ENCODE measurements around the gene KIAA1217. TPM values are rescaled to one million over a fixed set of nuclear protein-coding genes. Genes with fewer than 3 reads are reported as not detected.

Gene KIAA1217, protein sequence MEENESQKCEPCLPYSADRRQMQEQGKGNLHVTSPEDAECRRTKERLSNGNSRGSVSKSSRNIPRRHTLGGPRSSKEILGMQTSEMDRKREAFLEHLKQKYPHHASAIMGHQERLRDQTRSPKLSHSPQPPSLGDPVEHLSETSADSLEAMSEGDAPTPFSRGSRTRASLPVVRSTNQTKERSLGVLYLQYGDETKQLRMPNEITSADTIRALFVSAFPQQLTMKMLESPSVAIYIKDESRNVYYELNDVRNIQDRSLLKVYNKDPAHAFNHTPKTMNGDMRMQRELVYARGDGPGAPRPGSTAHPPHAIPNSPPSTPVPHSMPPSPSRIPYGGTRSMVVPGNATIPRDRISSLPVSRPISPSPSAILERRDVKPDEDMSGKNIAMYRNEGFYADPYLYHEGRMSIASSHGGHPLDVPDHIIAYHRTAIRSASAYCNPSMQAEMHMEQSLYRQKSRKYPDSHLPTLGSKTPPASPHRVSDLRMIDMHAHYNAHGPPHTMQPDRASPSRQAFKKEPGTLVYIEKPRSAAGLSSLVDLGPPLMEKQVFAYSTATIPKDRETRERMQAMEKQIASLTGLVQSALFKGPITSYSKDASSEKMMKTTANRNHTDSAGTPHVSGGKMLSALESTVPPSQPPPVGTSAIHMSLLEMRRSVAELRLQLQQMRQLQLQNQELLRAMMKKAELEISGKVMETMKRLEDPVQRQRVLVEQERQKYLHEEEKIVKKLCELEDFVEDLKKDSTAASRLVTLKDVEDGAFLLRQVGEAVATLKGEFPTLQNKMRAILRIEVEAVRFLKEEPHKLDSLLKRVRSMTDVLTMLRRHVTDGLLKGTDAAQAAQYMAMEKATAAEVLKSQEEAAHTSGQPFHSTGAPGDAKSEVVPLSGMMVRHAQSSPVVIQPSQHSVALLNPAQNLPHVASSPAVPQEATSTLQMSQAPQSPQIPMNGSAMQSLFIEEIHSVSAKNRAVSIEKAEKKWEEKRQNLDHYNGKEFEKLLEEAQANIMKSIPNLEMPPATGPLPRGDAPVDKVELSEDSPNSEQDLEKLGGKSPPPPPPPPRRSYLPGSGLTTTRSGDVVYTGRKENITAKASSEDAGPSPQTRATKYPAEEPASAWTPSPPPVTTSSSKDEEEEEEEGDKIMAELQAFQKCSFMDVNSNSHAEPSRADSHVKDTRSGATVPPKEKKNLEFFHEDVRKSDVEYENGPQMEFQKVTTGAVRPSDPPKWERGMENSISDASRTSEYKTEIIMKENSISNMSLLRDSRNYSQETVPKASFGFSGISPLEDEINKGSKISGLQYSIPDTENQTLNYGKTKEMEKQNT (N-terminal part only)
- total RNA-seq (10 to 100 TPM; 27.9 to 49.5 (median 38.8) TPM), polyA plus RNA-seq (10 to 100 TPM in 1 of 2 donors, 1 to 10 TPM in 1; 6.9 to 31.7 TPM)
- long read RNA-seq, donor 1, partial matches to known transcripts, result 4 of 10 reads
- long read RNA-seq, donor 1, other reads (novel, unspliced or antisense), result 6 of 10 reads
- long read RNA-seq, donor 2, partial matches to known transcripts, result 10 of 17 reads
- long read RNA-seq, donor 2, other reads (novel, unspliced or antisense), result 7 of 17 reads
- long read RNA-seq, donor 3, partial matches to known transcripts, result 8 of 15 reads
- long read RNA-seq, donor 3, other reads (novel, unspliced or antisense), result 7 of 15 reads

DNA sequence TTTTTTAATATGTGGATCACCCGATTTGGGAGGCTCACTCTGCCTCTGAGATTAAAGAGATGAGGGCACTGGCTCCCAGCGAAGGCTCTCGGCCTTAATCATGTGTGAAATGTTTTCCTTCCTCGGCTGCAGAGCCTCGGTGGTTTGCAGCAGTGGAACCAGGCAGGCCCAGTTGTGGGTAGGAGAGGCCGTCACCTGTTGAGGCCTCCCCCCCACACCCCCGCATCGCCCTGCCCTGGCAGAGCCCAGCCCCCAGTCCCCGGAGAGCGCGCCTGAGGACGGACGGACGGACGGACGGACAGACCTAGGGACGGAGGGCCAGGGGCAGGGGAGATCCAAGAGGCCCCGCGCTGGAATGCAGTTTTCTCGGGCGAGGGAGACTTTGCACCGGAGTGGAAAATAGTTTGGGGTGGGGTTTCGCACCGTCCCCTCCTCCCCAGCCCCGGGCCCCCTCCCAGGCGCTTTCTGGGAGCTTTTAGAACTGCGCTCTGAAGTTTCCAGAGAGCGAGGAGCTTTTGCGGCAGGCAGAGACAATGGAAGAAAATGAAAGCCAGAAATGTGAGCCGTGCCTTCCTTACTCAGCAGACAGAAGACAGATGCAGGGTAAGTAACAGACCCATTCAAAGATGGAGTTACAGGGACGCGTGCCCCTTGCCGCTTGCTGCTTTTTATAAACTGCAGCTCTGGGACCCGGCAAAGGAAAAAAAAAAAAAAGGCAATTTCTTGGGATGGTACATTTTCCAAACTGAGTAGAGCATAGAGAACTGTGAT is at the start of gene KIAA1217:
TSS of gene KIAA1217 (plus strand) at position 478 of the 771 bp plus-strand sequence. CDS start at position 534, 56 bp downstream.
- intact Hi-C loops (cut with DNase I), result loop anchor here in 4 of 10 donors (5.0 to 10.0 kb wide), 4 partner anchors 148 to 306 kb away; no protein-coding TSS in a partner anchor
- peaks cover 5 to 75% (median 34%) of the 10 kb centered on the region in 9 donors for H3K4me1 ChIP-seq
- H3K27ac ChIP-seq, result peak within 1 kb of the TSS; percentile 77 to 96 (median 92)
- DNase-seq, result peak; percentile 49 to 61
- H3K36me3 ChIP-seq, result no peaks in the 10 kb centered on the region
- ATAC-seq, result peak; percentile 64 to 90 (median 74)
- peak within 1 kb of the TSS; percentile 37 to 74 (median 63) for H3K4me3 ChIP-seq
- WGBS, 2 donors, result 0 to 1% methylated on average over 34 of the region's 34 CpGs
- TF ChIP-seq, protein P1, sequence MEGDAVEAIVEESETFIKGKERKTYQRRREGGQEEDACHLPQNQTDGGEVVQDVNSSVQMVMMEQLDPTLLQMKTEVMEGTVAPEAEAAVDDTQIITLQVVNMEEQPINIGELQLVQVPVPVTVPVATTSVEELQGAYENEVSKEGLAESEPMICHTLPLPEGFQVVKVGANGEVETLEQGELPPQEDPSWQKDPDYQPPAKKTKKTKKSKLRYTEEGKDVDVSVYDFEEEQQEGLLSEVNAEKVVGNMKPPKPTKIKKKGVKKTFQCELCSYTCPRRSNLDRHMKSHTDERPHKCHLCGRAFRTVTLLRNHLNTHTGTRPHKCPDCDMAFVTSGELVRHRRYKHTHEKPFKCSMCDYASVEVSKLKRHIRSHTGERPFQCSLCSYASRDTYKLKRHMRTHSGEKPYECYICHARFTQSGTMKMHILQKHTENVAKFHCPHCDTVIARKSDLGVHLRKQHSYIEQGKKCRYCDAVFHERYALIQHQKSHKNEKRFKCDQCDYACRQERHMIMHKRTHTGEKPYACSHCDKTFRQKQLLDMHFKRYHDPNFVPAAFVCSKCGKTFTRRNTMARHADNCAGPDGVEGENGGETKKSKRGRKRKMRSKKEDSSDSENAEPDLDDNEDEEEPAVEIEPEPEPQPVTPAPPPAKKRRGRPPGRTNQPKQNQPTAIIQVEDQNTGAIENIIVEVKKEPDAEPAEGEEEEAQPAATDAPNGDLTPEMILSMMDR (IDR thresholded peaks at IDR 0.05), result no peak
- H3K9me3 ChIP-seq, result no peaks in the 10 kb centered on the region
- peaks cover 0 to 22% (median 0%) of the 10 kb centered on the region in 7 donors for H3K27me3 ChIP-seq

DNA sequence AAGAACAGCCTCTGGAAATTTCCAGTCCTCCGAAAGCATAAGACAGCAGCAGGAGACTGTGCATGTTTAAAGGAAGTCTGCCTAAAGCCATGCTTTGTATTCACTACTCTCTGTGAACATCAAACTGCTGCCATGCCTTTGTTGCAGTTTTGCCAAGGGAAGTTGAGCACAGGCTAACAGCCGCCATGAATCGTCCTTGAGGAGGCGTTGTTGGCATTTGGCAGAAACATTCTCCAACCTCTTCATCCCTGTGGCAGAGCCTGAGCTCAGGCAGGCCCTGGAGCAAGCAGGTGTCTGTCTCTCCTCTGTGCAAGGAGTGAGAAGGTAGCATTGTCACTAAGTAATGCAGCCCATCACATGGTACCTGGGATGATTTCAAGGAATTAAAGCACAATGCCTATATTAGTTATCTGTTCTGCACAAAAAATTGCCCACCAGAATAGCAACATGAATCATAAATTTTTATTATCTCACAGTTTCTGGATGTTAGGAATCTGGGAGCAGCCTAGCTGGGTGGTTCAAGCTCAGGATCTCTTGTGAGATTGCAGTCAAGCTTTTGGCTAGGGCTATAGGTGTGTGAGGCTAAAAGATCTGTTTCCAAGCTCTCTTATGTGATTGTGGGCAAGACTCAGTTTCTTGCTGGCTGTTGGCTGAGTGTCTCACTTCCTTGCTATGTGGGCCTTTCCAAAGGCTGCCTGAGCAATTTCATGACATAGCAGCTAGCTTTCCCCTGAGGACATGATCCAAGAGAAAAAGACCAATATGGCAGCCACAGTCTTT is 46.5 kb upstream of the KIAA1217 start:
- Histone ChIP-seq H3K27ac (no peak overlapping the region), H3K4me3 (no peak overlapping the region), H3K36me3 (no peaks in the 10 kb centered on the region), H3K4me1 (peaks cover 0 to 42% (median 10%) of the 10 kb centered on the region in 9 donors), H3K9me3 (peaks cover 0 to 9% (median 5%) of the 10 kb centered on the region in 11 donors), H3K27me3 (no peaks in the 10 kb centered on the region)
- 51 to 53% methylated on average over 4 of the region's 4 CpGs for WGBS, 2 donors
- intact Hi-C loops (cut with DNase I), result no loop called here
- DNase-seq, result no peak
- TF ChIP-seq, protein P1 (IDR thresholded peaks at IDR 0.05), result no peak
- ATAC-seq, result no peak

DNA sequence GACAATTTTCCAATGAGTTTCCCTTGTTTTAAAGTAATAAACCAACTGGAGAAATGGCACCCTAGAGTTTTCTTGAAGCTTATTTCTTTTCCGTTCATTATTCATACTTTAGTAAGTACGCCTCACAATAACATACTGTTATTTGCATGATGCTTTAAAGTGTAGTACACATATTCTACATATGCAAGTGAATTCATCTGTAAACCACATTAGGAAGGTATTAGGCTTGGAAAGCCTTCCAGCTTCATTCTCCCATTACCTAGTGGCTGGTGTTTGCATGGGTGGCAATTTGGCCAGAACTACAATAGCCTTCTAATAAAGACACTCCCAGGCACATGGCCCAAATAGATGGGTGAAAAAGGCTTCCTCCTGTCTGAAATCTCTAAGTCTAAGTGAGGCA is 45.5 kb upstream of the KIAA1217 start:
- Histone ChIP-seq H3K4me1 (peaks cover under 1 to 53% (median 19%) of the 10 kb centered on the region in 9 donors), H3K27ac (no peak overlapping the region), H3K27me3 (no peaks in the 10 kb centered on the region), H3K36me3 (no peaks in the 10 kb centered on the region), H3K4me3 (no peak overlapping the region), H3K9me3 (no peaks in the 10 kb centered on the region)
- no peak for DNase-seq
- TF ChIP-seq, protein P1 (IDR thresholded peaks at IDR 0.05), result no peak
- intact Hi-C loops (cut with DNase I), result no loop called here
- ATAC-seq, result no peak
- WGBS, 2 donors, result 97 to 99% methylated on average over 2 of the region's 2 CpGs

Measured in heart right ventricle (tissue), 16 donors.